Gastrocnemius medialis (tissue), 4 donors: ENCODE measurements around the gene C16orf95. TPM values are rescaled to one million over a fixed set of nuclear protein-coding genes. Genes with fewer than 3 reads are reported as not detected.
A peak's percentile ranks its signal among the peaks of the same experiment; 100 is the strongest.

Experiments used
- ATAC-seq, 2 donors: fragments of 150-250 bp; one replicate each; pipeline ENCODE4 v1.9.1; 2016
- DNase-seq, 2 donors: peaks; one replicate each; pipeline ENCODE4 v3.0.0-alpha.2; 2019
- H3K27ac ChIP-seq, 4 donors: fragments of 200-600 bp; sonication (generic); 1 replicate in 1 of 4; 2 replicates in 3 of 4; pipeline ENCODE4 v1.5.1; 2016 to 2018; ENCODE audit warnings: mild to moderate bottlenecking in 2 of 4, moderate library complexity in 1 of 4
- H3K27me3 ChIP-seq, 3 donors: fragments of 200-600 bp; sonication (generic) in 2 of 3; 1 replicate in 1 of 3; 2 replicates in 2 of 3; pipeline versions ENCODE4 v1.5.1 to v1.6.0; 2016 to 2019; ENCODE audit warnings: mild to moderate bottlenecking in 1 of 3, moderate library complexity in 1 of 3
- H3K36me3 ChIP-seq, 2 donors: fragments of 200-600 bp; sonication (generic) in 1 of 2; one replicate each; pipeline ENCODE4 v1.5.1; 2017 to 2018
- H3K4me1 ChIP-seq, 2 donors: fragments of 200-600 bp; sonication (generic) in 1 of 2; one replicate each; pipeline ENCODE4 v1.5.1; 2016 to 2017; ENCODE audit warnings: mild to moderate bottlenecking in 2 of 2
- H3K4me3 ChIP-seq, 4 donors: fragments of 200-600 bp; sonication (generic) in 3 of 4; 1 replicate in 1 of 4; 2 replicates in 3 of 4; pipeline ENCODE4 v1.5.1; 2016 to 2019; ENCODE audit warnings: mild to moderate bottlenecking in 2 of 4
- H3K9me3 ChIP-seq, 3 donors: fragments of 200-600 bp; sonication (generic) in 2 of 3; 1 replicate in 1 of 3; 2 replicates in 2 of 3; pipeline ENCODE4 v1.5.1; 2016 to 2019
- CTCF ChIP-seq, 5 experiments: fragments of 450-650 bp in 3 of 5; fragments of 200-600 bp in 2 of 5; sonication (generic) in 2 of 5; IDR thresholded peaks in 4 of 5; conservative IDR thresholded peaks in 1 of 5; 1 replicate in 4 of 5; 2 replicates in 1 of 5; pipeline ENCODE4 v1.5.1; 2016 to 2019; ENCODE audit warnings: antibody characterized with exemption in 5 of 5, mild to moderate bottlenecking in 3 of 5, moderate library complexity in 3 of 5
- POLR2A ChIP-seq, 2 donors: fragments of 450-650 bp; IDR thresholded peaks; one replicate each; pipeline ENCODE4 v1.6.1; 2017; ENCODE audit warnings: antibody characterized with exemption in 2 of 2, mild to moderate bottlenecking in 2 of 2, moderate library complexity in 2 of 2
- in situ Hi-C, 4 donors: fragments of 200-750 bp; cut with MboI; loops; one replicate each; pipeline versions ENCODE4 v1.15.0 to v1.8.0; 2017; ENCODE audit warnings: low sequenced_read_pairs in 4 of 4
- intact Hi-C: fragments of 100-400 bp; cut with DNase I; formaldehyde crosslinking; loops from one replicate; pipeline ENCODE4 v1.15.1; 2023; ENCODE audit warnings: low total_unique reads
- total RNA-seq, 4 donors: library from RNA; depleted of rRNA; stranded (reverse); fragments of >200 nt; gene quantifications; one replicate each; pipeline versions ENCODE4 v1.1.0 to v1.2.3, GENCODE V29; 2016

The C16orf95 gene
- total RNA-seq, 4 donors from 2014 or later, result 0.22 to 3.8 (median 1.3) TPM

DNA sequence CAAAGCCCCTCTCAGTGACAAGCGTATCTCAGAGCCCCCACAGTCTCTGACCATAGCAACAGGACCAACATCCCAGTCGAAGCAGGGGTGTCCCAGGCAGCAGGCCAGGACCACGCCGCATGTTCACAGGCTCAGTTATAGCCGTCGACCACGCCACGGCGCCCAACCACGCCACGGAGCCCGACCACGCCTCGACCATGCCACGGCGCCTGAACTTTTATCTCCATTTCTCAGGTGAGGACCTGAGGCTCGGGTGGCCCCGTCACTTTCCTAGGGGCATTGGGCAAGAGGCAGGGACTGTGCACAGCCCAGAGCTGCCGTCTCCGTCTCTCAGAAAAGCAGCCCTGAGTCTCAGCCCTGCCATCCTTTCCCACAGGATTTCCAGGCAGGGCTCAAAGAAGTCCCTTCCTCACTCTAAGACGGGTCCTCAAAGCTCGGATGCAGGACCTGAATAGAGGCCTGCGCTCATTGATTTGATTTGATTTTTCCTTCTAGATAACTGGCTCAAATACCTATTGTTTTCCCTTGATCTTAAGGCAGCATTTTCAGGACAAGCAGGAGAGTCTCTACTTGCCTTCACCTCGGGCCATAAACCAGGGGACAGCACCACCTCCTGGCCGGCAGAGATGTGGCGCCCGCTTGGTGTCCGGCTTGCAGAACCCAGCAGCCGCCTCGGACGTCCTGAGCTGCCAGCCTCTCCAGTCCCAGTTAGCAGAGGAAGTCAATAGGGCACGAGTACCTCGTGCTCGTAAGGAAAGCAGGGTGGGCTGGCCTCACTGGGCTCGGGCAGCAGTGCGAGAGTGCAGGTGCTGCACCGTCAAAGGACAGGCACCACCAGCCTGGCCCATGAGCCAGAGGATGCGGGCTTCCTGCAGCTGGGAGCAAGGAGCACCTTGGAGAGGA lies 38.8 kb downstream of the C16orf95 start:
- Histone ChIP-seq H3K27ac (no peak overlapping the region), H3K9me3 (no peaks in the 10 kb centered on the region), H3K4me1 (no peaks in the 10 kb centered on the region), H3K4me3 (no peak overlapping the region), H3K27me3 (no peaks in the 10 kb centered on the region), H3K36me3 (no peaks in the 10 kb centered on the region)
- intact Hi-C loops (loop anchor here (1.0 kb wide), 1 partner anchor 715 kb away; no protein-coding TSS in a partner anchor), in situ Hi-C loops (loop anchor here (10.0 to 25.0 kb wide), 3 partner anchors 216 to 716 kb away; partner anchors contain the start of genes FOXC2 (in 4 of the 4) and MTHFSD (in 3 of the 4))
- DNase-seq (peak; percentile 17 to 29), ATAC-seq (peak; percentile 58 to 75)
- TF ChIP-seq CTCF (IDR thresholded peaks at IDR 0.05 in 4 of 5, conservative IDR thresholded peaks at IDR 0.05 in 1 of 5), result peak; percentile 50 to 75 (median 71)
- TF ChIP-seq POLR2A (IDR thresholded peaks at IDR 0.05), result no peak

DNA sequence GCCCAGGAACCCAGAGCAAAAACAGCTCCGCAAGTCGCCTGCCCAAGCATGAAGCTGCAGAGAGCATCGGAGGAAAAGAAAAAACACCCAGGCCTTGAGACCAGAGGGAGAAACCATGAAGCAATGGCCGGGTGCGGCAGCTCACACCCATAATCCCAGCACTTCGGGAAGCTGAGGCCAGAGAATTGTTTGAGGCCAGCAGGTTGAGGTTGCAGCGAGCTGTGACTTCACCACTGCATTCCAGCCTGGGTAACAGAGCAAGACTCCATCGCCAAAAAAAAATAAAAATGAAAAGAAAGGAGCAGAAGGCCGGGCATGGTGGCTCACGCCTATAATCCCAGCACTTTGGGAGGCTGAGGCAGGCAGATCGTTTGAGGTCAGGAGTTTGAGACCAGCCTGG lies 40.3 kb downstream of the C16orf95 start:
- no peak overlapping the region for H3K4me3 ChIP-seq
- no peak overlapping the region for H3K27ac ChIP-seq
- intact Hi-C loops, result no loop called here
- H3K9me3 ChIP-seq, result no peaks in the 10 kb centered on the region
- in situ Hi-C loops, result loop anchor here (10.0 to 25.0 kb wide), 3 partner anchors 215 to 715 kb away; partner anchors contain the start of genes FOXC2 (in 4 of the 4) and MTHFSD (in 3 of the 4)
- H3K27me3 ChIP-seq, result no peaks in the 10 kb centered on the region
- H3K4me1 ChIP-seq, result no peaks in the 10 kb centered on the region
- ATAC-seq (no peak), DNase-seq (no peak)
- no peak for TF ChIP-seq CTCF (IDR thresholded peaks at IDR 0.05 in 4 of 5, conservative IDR thresholded peaks at IDR 0.05 in 1 of 5)
- no peak for TF ChIP-seq POLR2A (IDR thresholded peaks at IDR 0.05)
- no peaks in the 10 kb centered on the region for H3K36me3 ChIP-seq

- no peaks in the 10 kb centered on the region for H3K36me3 ChIP-seq
- in situ Hi-C loops, result loop anchor here (10.0 to 25.0 kb wide), 3 partner anchors 214 to 714 kb away; partner anchors contain the start of genes FOXC2 (in 4 of the 4) and MTHFSD (in 3 of the 4)
- no peak for ATAC-seq
Observed at GRCh38 chr16:87276091-87276701, 41.0 kb downstream of the C16orf95 start.

GRCh38 chr16:87274794-87275193 lies 42.4 kb downstream of the C16orf95 start:
- in situ Hi-C loops, result loop anchor here (10.0 to 25.0 kb wide), 3 partner anchors 212 to 712 kb away; partner anchors contain the start of genes FOXC2 (in 4 of the 4) and MTHFSD (in 3 of the 4)
- no peak for ATAC-seq

More at GRCh38 chr16:87276091-87276701, 41.0 kb downstream of the C16orf95 start:
- H3K27me3 ChIP-seq, result no peaks in the 10 kb centered on the region
- H3K4me3 ChIP-seq, result no peak overlapping the region
- no peak for DNase-seq
- H3K9me3 ChIP-seq, result no peaks in the 10 kb centered on the region
- intact Hi-C loops, result no loop called here
- TF ChIP-seq CTCF (IDR thresholded peaks at IDR 0.05 in 4 of 5, conservative IDR thresholded peaks at IDR 0.05 in 1 of 5) (no peak), POLR2A (IDR thresholded peaks at IDR 0.05) (no peak)
- no peaks in the 10 kb centered on the region for H3K4me1 ChIP-seq
- H3K27ac ChIP-seq, result no peak overlapping the region

More at GRCh38 chr16:87274794-87275193, 42.4 kb downstream of the C16orf95 start:
- no peaks in the 10 kb centered on the region for H3K4me1 ChIP-seq
- TF ChIP-seq CTCF (IDR thresholded peaks at IDR 0.05 in 4 of 5, conservative IDR thresholded peaks at IDR 0.05 in 1 of 5), result no peak
- TF ChIP-seq POLR2A (IDR thresholded peaks at IDR 0.05), result no peak
- no peak overlapping the region for H3K27ac ChIP-seq
- H3K27me3 ChIP-seq, result no peaks in the 10 kb centered on the region
- no peak overlapping the region for H3K4me3 ChIP-seq
- H3K9me3 ChIP-seq, result no peaks in the 10 kb centered on the region
- no peaks in the 10 kb centered on the region for H3K36me3 ChIP-seq
- intact Hi-C loops, result no loop called here
- no peak for DNase-seq
